H9 (cell line): Measurements from ENCODE around the gene SLC4A11. TPM values are rescaled to one million over a fixed set of nuclear protein-coding genes. Genes with fewer than 3 reads are reported as not detected.
A peak's percentile ranks its signal among the peaks of the same experiment; 100 is the strongest.

Source experiments
- DNase-seq: peaks from one replicate; pipeline ENCODE4 v3.0.0-alpha.2; 2017
- H2AFZ ChIP-seq: one replicate; pipeline ENCODE4 v1.6.1; 2013; ENCODE audit warnings: mild to moderate bottlenecking, low read length, control low read depth, moderate library complexity
- H2AK5ac ChIP-seq: 2 replicates; pipeline ENCODE4 v1.6.1; 2013; ENCODE audit warnings: low read length, control low read depth, mixed read lengths; ENCODE audit not compliant: insufficient read length
- H2BK120ac ChIP-seq: one replicate; pipeline ENCODE4 v1.6.1; 2013; ENCODE audit warnings: low read depth, mild to moderate bottlenecking, low read length, control low read depth, inconsistent platforms; ENCODE audit not compliant: poor library complexity, severe bottlenecking
- H2BK12ac ChIP-seq: 2 replicates; pipeline ENCODE4 v1.6.1; 2013; ENCODE audit warnings: low read length, control low read depth, mixed read lengths, low read depth; ENCODE audit not compliant: insufficient read length
- H2BK15ac ChIP-seq: 2 replicates; pipeline ENCODE4 v1.6.1; 2013; ENCODE audit warnings: low read depth, low read length, control low read depth
- H2BK20ac ChIP-seq: one replicate; pipeline ENCODE4 v1.6.1; 2013; ENCODE audit warnings: low read depth, mild to moderate bottlenecking, low read length, control low read depth, inconsistent platforms; ENCODE audit not compliant: poor library complexity, severe bottlenecking
- H2BK5ac ChIP-seq: 2 replicates; pipeline ENCODE4 v1.6.1; 2013; ENCODE audit warnings: low read length, control low read depth, mixed read lengths; ENCODE audit not compliant: insufficient read length
- H3K14ac ChIP-seq: 2 replicates; pipeline ENCODE4 v1.6.1; 2013; ENCODE audit warnings: low read length, control low read depth; ENCODE audit not compliant: insufficient read depth
- H3K18ac ChIP-seq: 2 replicates; pipeline ENCODE4 v1.6.1; 2013; ENCODE audit warnings: low read depth, mild to moderate bottlenecking, mixed read lengths, low read length, control low read depth; ENCODE audit not compliant: insufficient read length
- H3K23ac ChIP-seq: 2 replicates; pipeline ENCODE4 v1.6.1; 2013; ENCODE audit warnings: low read length, control low read depth, mixed read lengths, low read depth; ENCODE audit not compliant: insufficient read length
- H3K23me2 ChIP-seq: 2 replicates; pipeline ENCODE4 v1.6.1; 2013; ENCODE audit warnings: low read depth, mild to moderate bottlenecking, mixed read lengths, low read length, control low read depth; ENCODE audit not compliant: insufficient read length, poor library complexity, severe bottlenecking
- H3K27ac ChIP-seq: 2 replicates; pipeline ENCODE4 v1.5.1; 2013; ENCODE audit warnings: low read length, control low read depth, mixed read lengths, low read depth; ENCODE audit not compliant: insufficient read length
- H3K27me3 ChIP-seq: 2 replicates; pipeline ENCODE4 v1.6.1; 2013; ENCODE audit warnings: low read length, control low read depth, inconsistent platforms; ENCODE audit not compliant: insufficient read depth
- H3K4ac ChIP-seq: 2 replicates; pipeline ENCODE4 v1.6.1; 2013; ENCODE audit warnings: low read depth, mild to moderate bottlenecking, control low read depth, inconsistent platforms, low read length, moderate library complexity
- H3K4me1 ChIP-seq: 2 replicates; pipeline ENCODE4 v1.6.1; 2013; ENCODE audit warnings: low read length, control low read depth, inconsistent platforms; ENCODE audit not compliant: insufficient read depth
- H3K4me2 ChIP-seq: 2 replicates; pipeline ENCODE4 v1.6.1; 2013; ENCODE audit warnings: low read length, control low read depth, mixed read lengths; ENCODE audit not compliant: insufficient read length, insufficient read depth
- H3K56ac ChIP-seq: 2 replicates; pipeline ENCODE4 v1.6.1; 2013; ENCODE audit warnings: low read depth, mild to moderate bottlenecking, mixed read lengths, low read length, control low read depth; ENCODE audit not compliant: insufficient read length
- H3K79me1 ChIP-seq: 2 replicates; pipeline ENCODE4 v1.6.1; 2013; ENCODE audit warnings: low read depth, mild to moderate bottlenecking, moderate library complexity, low read length, control low read depth, inconsistent platforms; ENCODE audit not compliant: insufficient read depth, poor library complexity, severe bottlenecking
- H3K79me2 ChIP-seq: 2 replicates; pipeline ENCODE4 v1.6.1; 2013; ENCODE audit warnings: low read length, control low read depth, inconsistent platforms; ENCODE audit not compliant: insufficient read depth
- H3K9ac ChIP-seq: 2 replicates; pipeline ENCODE4 v1.6.1; 2013; ENCODE audit warnings: low read length, control low read depth, mixed read lengths; ENCODE audit not compliant: insufficient read length; ENCODE audit errors: extremely low read depth
- H3K9me3 ChIP-seq: one replicate; pipeline ENCODE4 v1.6.1; 2013; ENCODE audit warnings: low read depth, low read length, inconsistent platforms; ENCODE audit not compliant: control insufficient read depth
- H3T11ph ChIP-seq: one replicate; pipeline ENCODE4 v1.6.1; 2013; ENCODE audit warnings: mild to moderate bottlenecking, low read length, control low read depth, inconsistent platforms
- H4K20me1 ChIP-seq: one replicate; pipeline ENCODE4 v1.6.1; 2013; ENCODE audit not compliant: control insufficient read depth, insufficient read length, insufficient read depth
- H4K5ac ChIP-seq: 2 replicates; pipeline ENCODE4 v1.6.1; 2013; ENCODE audit warnings: low read depth, mild to moderate bottlenecking, mixed read lengths, low read length, control low read depth; ENCODE audit not compliant: insufficient read length
- H4K8ac ChIP-seq: replicated peaks from 2 replicates; pipeline ENCODE4 v1.6.1; 2013; ENCODE audit warnings: low read length, control low read depth, mixed read lengths, low read depth; ENCODE audit not compliant: insufficient read length
- H4K91ac ChIP-seq: 2 replicates; pipeline ENCODE4 v1.6.1; 2013; ENCODE audit warnings: low read depth, mild to moderate bottlenecking, moderate library complexity, mixed read lengths, low read length, control low read depth; ENCODE audit not compliant: insufficient read length
- H3K27ac Mint-ChIP-seq, 3 experiments: 2 replicates in 2 of 3; 3 replicates in 1 of 3; pipeline ENCODE4 v1.8.0; 2020 to 2021; ENCODE audit warnings: mixed read lengths in 3 of 3, mild to moderate bottlenecking in 1 of 3, moderate library complexity in 1 of 3
- H3K27me3 Mint-ChIP-seq: 2 replicates; pipeline ENCODE4 v1.8.0; 2021; ENCODE audit warnings: low read depth, mild to moderate bottlenecking, moderate library complexity, mixed read lengths
- H3K36me3 Mint-ChIP-seq, 3 experiments: 2 replicates in 2 of 3; 3 replicates in 1 of 3; pipeline ENCODE4 v1.8.0; 2020 to 2021; ENCODE audit warnings: low read depth in 3 of 3, mixed read lengths in 3 of 3; ENCODE audit not compliant: insufficient read depth in 1 of 3
- H3K4me1 Mint-ChIP-seq, 2 experiments: 2 replicates each; pipeline ENCODE4 v1.8.0; 2020; ENCODE audit warnings: mixed read lengths in 2 of 2
- H3K4me3 Mint-ChIP-seq, 2 experiments: 2 replicates in 1 of 2; 3 replicates in 1 of 2; pipeline ENCODE4 v1.8.0; 2020 to 2021; ENCODE audit warnings: mild to moderate bottlenecking in 2 of 2, mixed read lengths in 2 of 2, moderate library complexity in 1 of 2
- H3K9me3 Mint-ChIP-seq, 2 experiments: 2 replicates in 1 of 2; 3 replicates in 1 of 2; pipeline ENCODE4 v1.8.0; 2020; ENCODE audit warnings: mild to moderate bottlenecking in 2 of 2, mixed read lengths in 2 of 2, moderate library complexity in 1 of 2
- WGBS: extraction: QIAGEN DNeasy Blood & Tissue Kit; methylation state at CpG from one replicate; pipeline ENCODE4 v1.1.7; 2013; ENCODE audit warnings: missing lambda C conversion rate, low lambda C conversion rate, mixed read lengths; ENCODE audit not compliant: insufficient read length; ENCODE audit errors: extremely low coverage; 5-methylcytosine and 5-hydroxymethylcytosine counted together
- total RNA-seq: library from RNA; stranded (reverse); gene quantifications from 2 replicates; pipeline ENCODE4 v1.2.1, GENCODE V29; 2021
- TF ChIP-seq, protein P1 (sequence below): fragments of 200-600 bp; sonication (generic); conservative IDR thresholded peaks from 3 replicates; pipeline ENCODE4 v1.8.0; 2021; ENCODE audit warnings: antibody characterized with exemption, mild to moderate bottlenecking

Gene SLC4A11
- total RNA-seq, 1 experiment from 2014 or later: 29.4 TPM

DNA sequence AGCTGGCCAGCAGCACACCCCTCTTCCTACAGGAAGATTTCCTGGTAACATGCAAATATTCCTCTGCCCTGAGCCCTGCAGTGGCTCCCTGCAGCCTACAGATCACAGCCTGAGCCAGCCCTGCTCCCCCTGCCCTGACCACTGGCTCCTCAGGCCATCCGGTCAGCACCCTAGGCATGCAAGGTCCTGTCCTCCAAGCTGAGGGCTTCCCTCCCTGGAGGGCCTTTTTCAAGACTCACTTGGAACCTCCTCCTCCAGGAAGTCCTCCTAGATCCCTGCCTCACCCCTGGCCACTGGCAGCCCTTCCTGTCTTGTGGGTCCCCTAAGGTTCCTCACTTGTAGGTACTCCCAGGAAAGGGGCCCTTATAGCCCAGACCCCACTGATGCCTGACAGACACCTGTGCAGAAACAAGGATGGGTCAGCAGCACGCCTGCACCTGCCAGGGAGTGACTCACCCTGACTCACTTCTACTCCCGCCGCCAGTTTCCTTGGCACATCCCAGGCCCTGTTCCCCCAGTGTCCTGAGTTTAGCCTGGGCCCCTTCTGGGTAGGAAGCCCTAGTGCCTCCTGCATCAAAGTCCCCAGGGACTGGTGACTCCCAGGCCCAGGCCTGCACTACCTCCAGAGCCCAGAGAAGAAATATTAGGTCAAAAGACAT, 3.2 kb downstream of the SLC4A11 start:
- no peaks in the 10 kb centered on the region; the same call in 1 of the 2 replicates for H3K4me1 ChIP-seq
- H3K23ac ChIP-seq: no peak overlapping the region
- no peak overlapping the region for H4K91ac ChIP-seq
- H3K9ac ChIP-seq: no peak overlapping the region
- H3T11ph ChIP-seq: no peak overlapping the region
- peaks cover 18% of the 10 kb centered on the region; the same call in 1 of the 2 replicates for H3K27me3 ChIP-seq
- H3K9me3 Mint-ChIP-seq: no peaks in the 10 kb centered on the region; a peak in 1 of 5 replicates
- no peaks in the 10 kb centered on the region for H3K79me1 ChIP-seq
- no peaks in the 10 kb centered on the region for H4K20me1 ChIP-seq
- no CpG with 5 or more reads among the region's 4 CpGs for WGBS
- H2AK5ac ChIP-seq: no peak overlapping the region
- H2BK20ac ChIP-seq: no peak overlapping the region
- TF ChIP-seq, protein P1, sequence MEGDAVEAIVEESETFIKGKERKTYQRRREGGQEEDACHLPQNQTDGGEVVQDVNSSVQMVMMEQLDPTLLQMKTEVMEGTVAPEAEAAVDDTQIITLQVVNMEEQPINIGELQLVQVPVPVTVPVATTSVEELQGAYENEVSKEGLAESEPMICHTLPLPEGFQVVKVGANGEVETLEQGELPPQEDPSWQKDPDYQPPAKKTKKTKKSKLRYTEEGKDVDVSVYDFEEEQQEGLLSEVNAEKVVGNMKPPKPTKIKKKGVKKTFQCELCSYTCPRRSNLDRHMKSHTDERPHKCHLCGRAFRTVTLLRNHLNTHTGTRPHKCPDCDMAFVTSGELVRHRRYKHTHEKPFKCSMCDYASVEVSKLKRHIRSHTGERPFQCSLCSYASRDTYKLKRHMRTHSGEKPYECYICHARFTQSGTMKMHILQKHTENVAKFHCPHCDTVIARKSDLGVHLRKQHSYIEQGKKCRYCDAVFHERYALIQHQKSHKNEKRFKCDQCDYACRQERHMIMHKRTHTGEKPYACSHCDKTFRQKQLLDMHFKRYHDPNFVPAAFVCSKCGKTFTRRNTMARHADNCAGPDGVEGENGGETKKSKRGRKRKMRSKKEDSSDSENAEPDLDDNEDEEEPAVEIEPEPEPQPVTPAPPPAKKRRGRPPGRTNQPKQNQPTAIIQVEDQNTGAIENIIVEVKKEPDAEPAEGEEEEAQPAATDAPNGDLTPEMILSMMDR: no peak
- H3K79me2 ChIP-seq: no peaks in the 10 kb centered on the region
- no peaks in the 10 kb centered on the region for H3K9me3 ChIP-seq
- no peak overlapping the region for H2BK12ac ChIP-seq
- H2BK5ac ChIP-seq: no peak overlapping the region
- H3K4me2 ChIP-seq: no peak overlapping the region
- no peak overlapping the region for H3K4ac ChIP-seq
- no peak for DNase-seq
- H3K18ac ChIP-seq: no peak overlapping the region
- H2BK120ac ChIP-seq: no peak overlapping the region
- peaks cover 6 to 19% of the 10 kb centered on the region in 2 experiments for H3K4me1 Mint-ChIP-seq
- H3K56ac ChIP-seq: no peak overlapping the region
- H4K5ac ChIP-seq: no peak overlapping the region
- H4K8ac ChIP-seq: no peak overlapping the region
- H3K36me3 Mint-ChIP-seq: peaks cover 0 to 25% (median under 1%) of the 10 kb centered on the region in 3 experiments; a peak in 3 of 7 replicates
- peaks cover 45% of the 10 kb centered on the region for H3K27me3 Mint-ChIP-seq
- no peak overlapping the region for H3K14ac ChIP-seq
- H2AFZ ChIP-seq: no peak overlapping the region
- H3K27ac Mint-ChIP-seq: no peak overlapping the region; a peak in 1 of 7 replicates
- H2BK15ac ChIP-seq: no peak overlapping the region
- H3K23me2 ChIP-seq: peaks cover 18% of the 10 kb centered on the region
- peak overlapping the region in 1 of 2 experiments; percentile 7; a peak in 1 of 5 replicates for H3K4me3 Mint-ChIP-seq
- no peak overlapping the region for H3K27ac ChIP-seq
